GM12878 (cell line): ENCODE measurements around the gene FRYL. TPM values are rescaled to one million over a fixed set of nuclear protein-coding genes. Genes with fewer than 3 reads are reported as not detected.

Experiments used
- ATAC-seq: fragments of 200-7000 bp; cut with Tn5 transposase; 3 replicates; pipeline ENCODE4 v1.9.1; 2020; ENCODE audit warnings: mild to moderate bottlenecking, moderate library complexity
- BruUV-seq: library from RNA; stranded (reverse); fragments of 400-500 nt; replicated peaks from 2 replicates; lab custom pipeline; 2021; lab: Mats Ljungman, UMichigan
- CTCF ChIA-PET: fragments of 300-600 bp; sonication (Branson Sonifier 250); formaldehyde crosslinking; extraction: SDS; loops from one replicate; lab custom pipeline; 2021; ENCODE audit warnings: inconsistent platforms; lab: Yijun Ruan, JAX
- POLR2A ChIA-PET: fragments of 350-600 bp; formaldehyde crosslinking; extraction: SDS; loops from one replicate; lab custom pipeline; 2021; ENCODE audit warnings: inconsistent platforms; lab: Charles Lee
- RAD21 ChIA-PET: fragments of 300-600 bp; sonication (Branson Sonifier 250); formaldehyde crosslinking; loops from one replicate; lab custom pipeline; 2023; ENCODE audit warnings: antibody characterized with exemption; ENCODE audit not compliant: unreplicated experiment; lab: Charles Lee
- SMC1A ChIA-PET: fragments of 300-600 bp; sonication (Branson Sonifier 250); formaldehyde crosslinking; loops from one replicate; lab custom pipeline; 2023; ENCODE audit not compliant: unreplicated experiment, uncharacterized antibody; lab: Charles Lee
- DNase-seq: peaks from one replicate; pipeline ENCODE4 v3.0.0-alpha.2; 2011; ENCODE audit warnings: low read depth, low spot score
- FAIRE-seq: peaks from 3 replicates; lab custom pipeline; 2011; peaks lifted over from hg19 to GRCh38; lab: Jason Lieb, UNC
- H2AFZ ChIP-seq: 2 replicates; pipeline ENCODE4 v1.6.0; 2011; ENCODE audit warnings: low read depth, low read length, control low read depth; ENCODE audit not compliant: control insufficient read depth
- H3K27ac ChIP-seq: 2 replicates; pipeline ENCODE4 v1.5.1; 2011; ENCODE audit warnings: control low read depth; ENCODE audit not compliant: control insufficient read depth, insufficient read depth
- H3K27me3 ChIP-seq, 2 experiments: replicated peaks in 1 of 2; 2 replicates each; pipeline versions ENCODE4 v1.6.0 to v1.6.1; 2011; ENCODE audit warnings: low read length in 1 of 2; ENCODE audit not compliant: control insufficient read depth in 2 of 2, insufficient read depth in 2 of 2
- H3K36me3 ChIP-seq, 2 experiments: 2 replicates each; pipeline ENCODE4 v1.5.1; 2011; ENCODE audit warnings: low read length in 1 of 2; ENCODE audit not compliant: control insufficient read depth in 2 of 2, insufficient read depth in 2 of 2
- H3K4me1 ChIP-seq: 2 replicates; pipeline ENCODE4 v1.6.1; 2011; ENCODE audit warnings: mild to moderate bottlenecking, low read length, moderate library complexity, mixed read lengths; ENCODE audit not compliant: control insufficient read depth, insufficient read depth
- H3K4me2 ChIP-seq: 2 replicates; pipeline ENCODE4 v1.6.0; 2011; ENCODE audit warnings: control low read depth; ENCODE audit not compliant: control insufficient read depth, insufficient read depth
- H3K4me3 ChIP-seq: fragments of 200-600 bp; sonication (generic); 2 replicates; pipeline ENCODE4 v1.5.1; 2016
- H3K79me2 ChIP-seq: 2 replicates; pipeline ENCODE4 v1.6.0; 2011; ENCODE audit warnings: low read length; ENCODE audit not compliant: control insufficient read depth, insufficient read depth
- H3K9ac ChIP-seq: 2 replicates; pipeline ENCODE4 v1.8.0; 2011; ENCODE audit warnings: low read length, control low read depth, mixed read lengths; ENCODE audit not compliant: control insufficient read depth, insufficient read depth
- H3K9me3 ChIP-seq: replicated peaks from 3 replicates; pipeline ENCODE4 v1.5.1; 2011; ENCODE audit warnings: mild to moderate bottlenecking, low read length; ENCODE audit not compliant: control insufficient read depth, insufficient read depth
- H4K20me1 ChIP-seq: 2 replicates; pipeline ENCODE4 v1.6.0; 2011; ENCODE audit not compliant: control insufficient read depth, insufficient read depth
- BACH1 ChIP-seq: fragments of 450-650 bp; IDR thresholded peaks from 2 replicates; pipeline ENCODE4 v1.6.1; 2017; ENCODE audit warnings: mild to moderate bottlenecking, borderline replicate concordance
- BCL3 ChIP-seq: IDR thresholded peaks from 2 replicates; pipeline ENCODE4 v1.6.1; 2011; ENCODE audit warnings: borderline replicate concordance, low read depth, mild to moderate bottlenecking, moderate library complexity, low read length; ENCODE audit not compliant: insufficient read depth, poor library complexity, severe bottlenecking
- CTCF ChIP-seq, 3 experiments: IDR thresholded peaks in 2 of 3; conservative IDR thresholded peaks in 1 of 3; 2 replicates each; pipeline ENCODE4 v1.5.1; 2011; ENCODE audit warnings: low read depth in 3 of 3, low read length in 3 of 3, mild to moderate bottlenecking in 3 of 3, control low read depth in 2 of 3, moderate library complexity in 2 of 3, inconsistent platforms in 1 of 3, mixed read lengths in 1 of 3; ENCODE audit not compliant: control insufficient read depth in 2 of 3, insufficient read depth in 1 of 3; ENCODE audit errors: extremely low read depth in 1 of 3
- E4F1 ChIP-seq: fragments of 450-650 bp; IDR thresholded peaks from 2 replicates; pipeline ENCODE4 v1.6.1; 2018; ENCODE audit warnings: borderline replicate concordance, mild to moderate bottlenecking; ENCODE audit not compliant: partially characterized antibody
- FOXK2 ChIP-seq: fragments of 450-650 bp; IDR thresholded peaks from 2 replicates; pipeline ENCODE4 v1.6.1; 2017; ENCODE audit warnings: mild to moderate bottlenecking, moderate library complexity
- IRF4 ChIP-seq: IDR thresholded peaks from 2 replicates; pipeline ENCODE4 v1.6.1; 2011; ENCODE audit warnings: low read depth, low read length
- MEF2B ChIP-seq: fragments of 450-650 bp; IDR thresholded peaks from 2 replicates; pipeline ENCODE4 v1.6.1; 2018; ENCODE audit warnings: mild to moderate bottlenecking, moderate library complexity; ENCODE audit not compliant: partially characterized antibody, poor library complexity, severe bottlenecking
- MXI1 ChIP-seq: fragments of 150-350 bp; IDR thresholded peaks from 2 replicates; pipeline ENCODE4 v1.6.1; 2011; ENCODE audit warnings: low read depth, mild to moderate bottlenecking, inconsistent platforms, low read length, improper control_type of control experiment
- POU2F2 ChIP-seq: IDR thresholded peaks from 3 replicates; pipeline ENCODE4 v1.6.1; 2011; ENCODE audit warnings: low read depth, mild to moderate bottlenecking, low read length, borderline replicate concordance
- RAD21 ChIP-seq: IDR thresholded peaks from 2 replicates; pipeline ENCODE4 v1.6.1; 2011; ENCODE audit warnings: mild to moderate bottlenecking, low read depth, low read length, moderate library complexity; ENCODE audit not compliant: insufficient read depth
- SIN3A ChIP-seq: IDR thresholded peaks from 2 replicates; pipeline ENCODE4 v1.6.1; 2012; ENCODE audit warnings: low read depth, low read length, improper control_type of control experiment
- SMARCA5 ChIP-seq: fragments of 450-650 bp; IDR thresholded peaks from 2 replicates; pipeline ENCODE4 v1.6.1; 2017; ENCODE audit warnings: mild to moderate bottlenecking
- SREBF1 ChIP-seq: IDR thresholded peaks from 2 replicates; pipeline ENCODE4 v1.6.1; 2012; ENCODE audit warnings: mild to moderate bottlenecking, low read length
- TCF3 ChIP-seq: IDR thresholded peaks from 2 replicates; pipeline ENCODE4 v1.6.1; 2012; ENCODE audit warnings: low read depth, mild to moderate bottlenecking, low read length, borderline replicate concordance; ENCODE audit not compliant: insufficient read depth
- ZNF24 ChIP-seq: fragments of 450-650 bp; IDR thresholded peaks from 2 replicates; pipeline ENCODE4 v1.6.1; 2017; ENCODE audit warnings: antibody characterized with exemption, mild to moderate bottlenecking
- WGBS: methylation state at CpG from one replicate; pipeline ENCODE4 v1.1.6; 2016; ENCODE audit warnings: low lambda C conversion rate; ENCODE audit not compliant: insufficient replicate concordance, insufficient coverage; ENCODE audit errors: missing lambda C conversion rate; 5-methylcytosine and 5-hydroxymethylcytosine counted together
- in situ Hi-C: fragments of 300-500 bp; cut with MboI; formaldehyde crosslinking; loops from 9 replicates; pipeline ENCODE4 v1.14.3; 2018; ENCODE audit warnings: mixed read lengths
- intact Hi-C: fragments of 100-400 bp; cut with micrococcal nuclease; formaldehyde crosslinking; loops from one replicate; pipeline ENCODE4 v1.14.2; 2022; ENCODE audit not compliant: unreplicated experiment
- polyA plus RNA-seq, 11 experiments: library from polyadenylated mRNA; depleted of rRNA in 4 of 11; unstranded in 6 of 11; stranded (reverse) in 5 of 11; fragments of >200 nt; fragmentation: Nextera tagmentation in 4 of 11; fragmentation: Illumina TruSeq in 1 of 11; extraction: Ambion mirVana in 4 of 11; extraction: Trizol in 1 of 11; gene quantifications; 1 replicate in 1 of 11; 2 replicates in 10 of 11; pipeline versions ENCODE4 v1.2.1 to v1.2.3, GENCODE V29; 2011 to 2016; ENCODE audit warnings: inconsistent platforms in 2 of 11, missing spikeins in 2 of 11, low read depth in 1 of 11
- total RNA-seq, 4 experiments: library from RNA; depleted of rRNA in 3 of 4; stranded (reverse); fragments of >200 nt in 3 of 4; fragmentation: Illumina TruSeq in 1 of 4; extraction: Trizol in 1 of 4; gene quantifications; 2 replicates each; pipeline versions ENCODE4 v1.2.1 to v1.2.3, GENCODE V29; 2013 to 2021

FRYL gene
- total and polyA plus RNA-seq, 10 of the 15 experiments (the other 5 are each of a cell fraction or from before 2014, with no cell fraction given) = 10.3 to 50.6 (median 28.7) TPM

GRCh38 chr4:48475770-48476169 lies 304.3 kb downstream of the FRYL start:
- Histone ChIP-seq H4K20me1 (no peaks in the 10 kb centered on the region), H2AFZ (no peak overlapping the region), H3K9ac (no peak overlapping the region), H3K36me3 (no peaks in the 10 kb centered on the region), H3K9me3 (no peaks in the 10 kb centered on the region), H3K27me3 (no peaks in the 10 kb centered on the region), H3K79me2 (no peaks in the 10 kb centered on the region), H3K4me2 (no peak overlapping the region), H3K4me3 (no peak overlapping the region), H3K4me1 (no peaks in the 10 kb centered on the region), H3K27ac (no peak overlapping the region)
- intact Hi-C loops = no loop called here
- no peak for DNase-seq
- BruUV-seq = no TSS peak
- 88% methylated on average over 6 of the region's 6 CpGs for WGBS
- RAD21 ChIA-PET = no interaction called here
- ATAC-seq = no peak
- POLR2A ChIA-PET = no interaction called here
- FAIRE-seq = no peak
- SMC1A ChIA-PET = interaction anchor here (0.8 to 1.3 kb wide), 5 partner anchors 9 to 26 kb away, joined by 3 to 5 read pairs (median 3); no protein-coding TSS in a partner anchor
- CTCF ChIA-PET = interaction anchor here (0.6 to 1.2 kb wide), 4 partner anchors 10 to 20 kb away, joined by 3 read pairs; no protein-coding TSS in a partner anchor
- no peak for TF ChIP-seq SREBF1
- no peak for TF ChIP-seq BCL3
- TF ChIP-seq IRF4 = no peak
- TF ChIP-seq RAD21 = no peak
- TF ChIP-seq TCF3 = no peak
- TF ChIP-seq SMARCA5 = no peak
- TF ChIP-seq ZNF24 = no peak
- TF ChIP-seq SIN3A = no peak
- TF ChIP-seq CTCF (IDR thresholded peaks at IDR 0.05 in 2 of 3, conservative IDR thresholded peaks at IDR 0.05 in 1 of 3; ENCODE audit: control insufficient read depth in 2 of 3, extremely low read depth in 1 of 3, insufficient read depth in 1 of 3, low read depth in 3 of 3, low read length in 3 of 3) = no peak
- no peak for TF ChIP-seq POU2F2
- no peak for TF ChIP-seq MEF2B
- no peak for TF ChIP-seq MXI1
- TF ChIP-seq FOXK2 = no peak
- no peak for TF ChIP-seq E4F1
- TF ChIP-seq BACH1 = no peak
- in situ Hi-C loops = no loop called here
